COLO829 (cell line): Measurements from ENCODE around the gene GAPDH.
"Not testable (repeated sequence)": the region's sequence is repeated elsewhere in the genome, so short reads cannot be mapped to it uniquely, and the experiment has no call there.

ENCODE experiments used
- DNase-seq: peaks from one replicate; pipeline ENCODE4 v3.0.0; 2012; ENCODE audit warnings: low spot score

GAPDH gene

GRCh38 chr12:6533923-6534694 lies at the start of gene GAPDH:
GAPDH (plus strand) TSS chr12:6534517; CDS start chr12:6534833, 316 bp downstream.
- peak; percentile 91 for DNase-seq

- DNase-seq, result no peak
These were observed 46.1 kb upstream of the GAPDH start for GRCh38 chr12:6488240-6488639.

- DNase-seq, result no peak
These were observed 44.9 kb upstream of the GAPDH start for GRCh38 chr12:6489449-6489848.

GRCh38 chr12:6490673-6491072 lies 43.6 kb upstream of the GAPDH start:
- DNase-seq, result not testable (repeated sequence)

- peak; percentile 98 for DNase-seq
These were observed 41.4 kb upstream of the GAPDH start, which contains the start of gene MRPL51 for GRCh38 chr12:6492838-6493496. MRPL51 (minus strand) TSS chr12:6493262; CDS start chr12:6493136, 126 bp downstream.

GRCh38 chr12:6493497-6494257 lies 40.6 kb upstream of the GAPDH start, which contains the start of gene NCAPD2:
NCAPD2 (plus strand) TSS chr12:6494102; CDS start chr12:6495099, 997 bp downstream.
- peak; percentile 93 for DNase-seq

- no peak for DNase-seq
These were observed 40.0 kb upstream of the GAPDH start for GRCh38 chr12:6494258-6494743.

- no peak for DNase-seq
These were observed 39.3 kb upstream of the GAPDH start for GRCh38 chr12:6494968-6495367.

- not testable (repeated sequence) for DNase-seq
These were observed 37.0 kb upstream of the GAPDH start for GRCh38 chr12:6497291-6497690.

GRCh38 chr12:6500466-6500865 lies 33.9 kb upstream of the GAPDH start:
- DNase-seq, result peak; percentile 9

- DNase-seq, result no peak
These were observed 27.0 kb upstream of the GAPDH start for GRCh38 chr12:6507102-6507998.

- no peak for DNase-seq
These were observed 26.2 kb upstream of the GAPDH start for GRCh38 chr12:6508087-6508486.

GRCh38 chr12:6520186-6520585 lies 14.1 kb upstream of the GAPDH start:
- no peak for DNase-seq

GRCh38 chr12:6522193-6522592 lies 12.1 kb upstream of the GAPDH start:
- no peak for DNase-seq

- no peak for DNase-seq
These were observed 10.6 kb upstream of the GAPDH start for GRCh38 chr12:6523708-6524107.

GRCh38 chr12:6524648-6525047 lies 9.7 kb upstream of the GAPDH start:
- DNase-seq, result no peak

GRCh38 chr12:6526201-6526600 lies 8.1 kb upstream of the GAPDH start:
- DNase-seq, result no peak

- no peak for DNase-seq
These were observed 7.4 kb upstream of the GAPDH start for GRCh38 chr12:6526766-6527525.

GRCh38 chr12:6527711-6528110 lies 6.6 kb upstream of the GAPDH start:
- no peak for DNase-seq

- DNase-seq, result no peak
These were observed 5.6 kb upstream of the GAPDH start for GRCh38 chr12:6528539-6529235.
